Measurements from ENCODE around the gene COX5A.

DNA sequence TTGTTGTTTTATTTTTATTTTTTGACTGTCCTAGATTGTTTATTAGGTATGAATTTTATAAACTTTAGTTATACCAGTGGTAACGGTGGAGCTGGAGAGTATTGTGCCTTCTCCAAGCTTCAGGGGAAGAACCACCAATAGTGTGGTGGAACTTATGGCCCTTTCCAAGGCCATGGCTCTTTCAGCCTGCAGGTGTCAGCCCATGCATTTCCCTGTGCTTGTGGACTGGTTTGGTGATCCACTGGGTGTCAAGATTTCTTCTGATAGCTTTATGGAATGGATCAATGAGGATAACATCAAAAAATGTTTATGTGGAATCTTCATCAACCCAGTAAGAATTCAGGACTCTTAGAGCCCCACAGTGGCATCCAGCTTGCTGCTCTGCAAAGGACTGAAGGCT, 38.3 kb upstream of the COX5A start:
- TF ChIP-seq KLF11 (CRISPR knock-in tag; IDR thresholded peaks at IDR 0.05) (no peak), ZKSCAN8 (CRISPR knock-in tag; IDR thresholded peaks at IDR 0.05; ENCODE audit: borderline replicate concordance) (no peak), FOSL2 (CRISPR knock-in tag; IDR thresholded peaks at IDR 0.05) (no peak), GABPA (IDR thresholded peaks at IDR 0.05; ENCODE audit: low read depth, low read length) (no peak), GABPA (CRISPR knock-in tag; IDR thresholded peaks at IDR 0.05; ENCODE audit: low read depth) (no peak), SP5 (CRISPR knock-in tag; IDR thresholded peaks at IDR 0.05; ENCODE audit: borderline replicate concordance, low read depth) (no peak), POLR2AphosphoS5 (IDR thresholded peaks at IDR 0.05; ENCODE audit: low read depth, low read length) (no peak), ESRRA (CRISPR knock-in tag; IDR thresholded peaks at IDR 0.05; ENCODE audit: low read depth) (no peak), EP300 (IDR thresholded peaks at IDR 0.05; ENCODE audit: low read depth in 2 of 2, low read length in 2 of 2) (no peak), EP300 (CRISPR knock-in tag; IDR thresholded peaks at IDR 0.05; ENCODE audit: borderline replicate concordance) (no peak), TCF7L2 (IDR thresholded peaks at IDR 0.05; ENCODE audit: low read depth, low read length) (no peak), WIZ (CRISPR knock-in tag; IDR thresholded peaks at IDR 0.05) (no peak), SMC3 (IDR thresholded peaks at IDR 0.05; ENCODE audit: low read length) (no peak)
- TF ChIP-seq, protein P1, sequence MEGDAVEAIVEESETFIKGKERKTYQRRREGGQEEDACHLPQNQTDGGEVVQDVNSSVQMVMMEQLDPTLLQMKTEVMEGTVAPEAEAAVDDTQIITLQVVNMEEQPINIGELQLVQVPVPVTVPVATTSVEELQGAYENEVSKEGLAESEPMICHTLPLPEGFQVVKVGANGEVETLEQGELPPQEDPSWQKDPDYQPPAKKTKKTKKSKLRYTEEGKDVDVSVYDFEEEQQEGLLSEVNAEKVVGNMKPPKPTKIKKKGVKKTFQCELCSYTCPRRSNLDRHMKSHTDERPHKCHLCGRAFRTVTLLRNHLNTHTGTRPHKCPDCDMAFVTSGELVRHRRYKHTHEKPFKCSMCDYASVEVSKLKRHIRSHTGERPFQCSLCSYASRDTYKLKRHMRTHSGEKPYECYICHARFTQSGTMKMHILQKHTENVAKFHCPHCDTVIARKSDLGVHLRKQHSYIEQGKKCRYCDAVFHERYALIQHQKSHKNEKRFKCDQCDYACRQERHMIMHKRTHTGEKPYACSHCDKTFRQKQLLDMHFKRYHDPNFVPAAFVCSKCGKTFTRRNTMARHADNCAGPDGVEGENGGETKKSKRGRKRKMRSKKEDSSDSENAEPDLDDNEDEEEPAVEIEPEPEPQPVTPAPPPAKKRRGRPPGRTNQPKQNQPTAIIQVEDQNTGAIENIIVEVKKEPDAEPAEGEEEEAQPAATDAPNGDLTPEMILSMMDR (CRISPR knock-in tag; IDR thresholded peaks at IDR 0.05) = peak; percentile 38; the same call in 1 of the 2 replicates
- TF ChIP-seq, protein P2, sequence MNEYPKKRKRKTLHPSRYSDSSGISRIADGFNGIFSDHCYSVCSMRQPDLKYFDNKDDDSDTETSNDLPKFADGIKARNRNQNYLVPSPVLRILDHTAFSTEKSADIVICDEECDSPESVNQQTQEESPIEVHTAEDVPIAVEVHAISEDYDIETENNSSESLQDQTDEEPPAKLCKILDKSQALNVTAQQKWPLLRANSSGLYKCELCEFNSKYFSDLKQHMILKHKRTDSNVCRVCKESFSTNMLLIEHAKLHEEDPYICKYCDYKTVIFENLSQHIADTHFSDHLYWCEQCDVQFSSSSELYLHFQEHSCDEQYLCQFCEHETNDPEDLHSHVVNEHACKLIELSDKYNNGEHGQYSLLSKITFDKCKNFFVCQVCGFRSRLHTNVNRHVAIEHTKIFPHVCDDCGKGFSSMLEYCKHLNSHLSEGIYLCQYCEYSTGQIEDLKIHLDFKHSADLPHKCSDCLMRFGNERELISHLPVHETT (CRISPR knock-in tag; conservative IDR thresholded peaks at IDR 0.05) = no peak
- TF ChIP-seq, protein P3, sequence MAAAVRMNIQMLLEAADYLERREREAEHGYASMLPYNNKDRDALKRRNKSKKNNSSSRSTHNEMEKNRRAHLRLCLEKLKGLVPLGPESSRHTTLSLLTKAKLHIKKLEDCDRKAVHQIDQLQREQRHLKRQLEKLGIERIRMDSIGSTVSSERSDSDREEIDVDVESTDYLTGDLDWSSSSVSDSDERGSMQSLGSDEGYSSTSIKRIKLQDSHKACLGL (CRISPR knock-in tag; IDR thresholded peaks at IDR 0.05) = no peak

Measured in HepG2 (cell line).